Fibroblast of lung (primary cell): Measurements from ENCODE around the gene PHLDB3. TPM values are rescaled to one million over a fixed set of nuclear protein-coding genes. Genes with fewer than 3 reads are reported as not detected.

Experiments
- DNase-seq, 2 donors: peaks; one replicate each; pipeline versions ENCODE4 v3.0.0 to v3.0.0-alpha.2; 2010; ENCODE audit warnings: low read depth in 2 of 2
- H2AFZ ChIP-seq: 2 replicates; pipeline ENCODE4 v1.5.1; 2012; ENCODE audit warnings: low read length, control low read depth, inconsistent platforms
- H3K27ac ChIP-seq: 2 replicates; pipeline ENCODE4 v1.5.1; 2011; ENCODE audit warnings: low read length, control low read depth; ENCODE audit not compliant: insufficient read depth
- H3K27me3 ChIP-seq: 2 replicates; pipeline ENCODE4 v1.5.1; 2011; ENCODE audit warnings: mild to moderate bottlenecking, low read length; ENCODE audit not compliant: control insufficient read depth, insufficient read depth
- H3K36me3 ChIP-seq: 2 replicates; pipeline ENCODE4 v1.5.1; 2011; ENCODE audit warnings: low read length; ENCODE audit not compliant: control insufficient read depth, insufficient read depth
- H3K4me1 ChIP-seq: 2 replicates; pipeline ENCODE4 v1.5.1; 2011; ENCODE audit warnings: low read length; ENCODE audit not compliant: control insufficient read depth, insufficient read depth; ENCODE audit errors: extremely low read depth
- H3K4me2 ChIP-seq: 2 replicates; pipeline ENCODE4 v1.5.1; 2011; ENCODE audit warnings: low read length, control low read depth; ENCODE audit not compliant: insufficient read depth; ENCODE audit errors: extremely low read depth
- H3K4me3 ChIP-seq, 4 experiments: fragments of 200-600 bp in 1 of 4; sonication (generic) in 1 of 4; replicated peaks in 1 of 4; 2 replicates each; pipeline ENCODE4 v1.5.1; 2011 to 2016; ENCODE audit warnings: low read length in 4 of 4, low read depth in 3 of 4, mild to moderate bottlenecking in 3 of 4, control low read depth in 2 of 4, inconsistent platforms in 1 of 4, mixed read lengths in 1 of 4; ENCODE audit not compliant: insufficient read depth in 1 of 4; ENCODE audit errors: control extremely low read depth in 1 of 4
- H3K79me2 ChIP-seq: 2 replicates; pipeline ENCODE4 v1.5.1; 2012; ENCODE audit warnings: mild to moderate bottlenecking, low read length, inconsistent platforms; ENCODE audit not compliant: control insufficient read depth, insufficient read depth
- H3K9ac ChIP-seq: 2 replicates; pipeline ENCODE4 v1.5.1; 2011; ENCODE audit warnings: mild to moderate bottlenecking, low read length, control low read depth; ENCODE audit not compliant: insufficient read depth
- H3K9me3 ChIP-seq: 2 replicates; pipeline ENCODE4 v1.5.1; 2012; ENCODE audit warnings: low read depth, low read length; ENCODE audit not compliant: control insufficient read depth, insufficient read depth
- H4K20me1 ChIP-seq: 2 replicates; pipeline ENCODE4 v1.5.1; 2011; ENCODE audit warnings: low read length; ENCODE audit not compliant: control insufficient read depth, insufficient read depth; ENCODE audit errors: extremely low read depth
- CTCF ChIP-seq, 2 donors: IDR thresholded peaks in 1 of 2; conservative IDR thresholded peaks in 1 of 2; 1 replicate in 1 of 2; 2 replicates in 1 of 2; pipeline ENCODE4 v1.5.1; 2011 to 2012; ENCODE audit warnings: low read length in 2 of 2, control low read depth in 1 of 2, inconsistent platforms in 1 of 2, low read depth in 1 of 2, mild to moderate bottlenecking in 1 of 2
- EZH2 ChIP-seq: IDR thresholded peaks from 2 replicates; pipeline ENCODE4 v1.5.1; 2012; ENCODE audit warnings: low read length, control low read depth, mild to moderate bottlenecking; ENCODE audit errors: missing control alignments
- polyA plus RNA-seq, 2 donors: library from polyadenylated mRNA; depleted of rRNA in 1 of 2; stranded (reverse) in 1 of 2; unstranded in 1 of 2; fragments of >200 nt; gene quantifications; 2 replicates each; pipeline ENCODE4 v1.2.1, GENCODE V29; 2011 to 2012; ENCODE audit warnings: missing spikeins in 1 of 2
- total RNA-seq: library from RNA; depleted of rRNA; stranded (reverse); fragments of >200 nt; gene quantifications from 2 replicates; pipeline ENCODE4 v1.2.1, GENCODE V29; 2014

The PHLDB3 gene
- total and polyA plus RNA-seq, 2 donors (not counting 1 experiment from before 2014, with no cell fraction given) = 1.8 to 35.8 TPM

- Histone ChIP-seq H3K9ac (no peak overlapping the region), H4K20me1 (no peaks in the 10 kb centered on the region), H3K36me3 (peaks cover 4% of the 10 kb centered on the region), H3K27me3 (no peaks in the 10 kb centered on the region), H3K4me1 (peaks cover 3% of the 10 kb centered on the region), H3K27ac (no peak overlapping the region), H3K9me3 (no peaks in the 10 kb centered on the region), H3K4me3 (no peak overlapping the region), H3K79me2 (no peaks in the 10 kb centered on the region), H3K4me2 (no peak overlapping the region), H2AFZ (no peak overlapping the region)
- DNase-seq = no peak
- TF ChIP-seq EZH2 (no peak), CTCF (conservative IDR thresholded peaks at IDR 0.05 in 1 of 2, IDR thresholded peaks at IDR 0.05 in 1 of 2; ENCODE audit: low read depth in 1 of 2, low read length in 2 of 2) (no peak)
Observed at GRCh38 chr19:43481701-43482100, 22.8 kb downstream of the PHLDB3 start.

GRCh38 chr19:43480574-43480973 lies 24.0 kb downstream of the PHLDB3 start:
- H4K20me1 ChIP-seq = no peaks in the 10 kb centered on the region
- H3K4me2 ChIP-seq = no peak overlapping the region
- no peaks in the 10 kb centered on the region for H3K9me3 ChIP-seq
- no peak overlapping the region for H3K9ac ChIP-seq
- H2AFZ ChIP-seq = no peak overlapping the region
- no peak for DNase-seq
- no peaks in the 10 kb centered on the region for H3K27me3 ChIP-seq
- TF ChIP-seq CTCF (conservative IDR thresholded peaks at IDR 0.05 in 1 of 2, IDR thresholded peaks at IDR 0.05 in 1 of 2; ENCODE audit: low read depth in 1 of 2, low read length in 2 of 2) (no peak), EZH2 (no peak)
- no peaks in the 10 kb centered on the region for H3K79me2 ChIP-seq
- no peak overlapping the region for H3K4me3 ChIP-seq
- H3K27ac ChIP-seq = no peak overlapping the region
- H3K36me3 ChIP-seq = peaks cover 4% of the 10 kb centered on the region
- peaks cover 4% of the 10 kb centered on the region for H3K4me1 ChIP-seq

- no peaks in the 10 kb centered on the region for H3K9me3 ChIP-seq
- H3K27ac ChIP-seq = no peak overlapping the region
- H3K4me1 ChIP-seq = peaks cover 7% of the 10 kb centered on the region
- no peak for TF ChIP-seq EZH2
- TF ChIP-seq CTCF (conservative IDR thresholded peaks at IDR 0.05 in 1 of 2, IDR thresholded peaks at IDR 0.05 in 1 of 2; ENCODE audit: low read depth in 1 of 2, low read length in 2 of 2) = no peak
- DNase-seq = no peak
- no peaks in the 10 kb centered on the region for H3K79me2 ChIP-seq
- no peaks in the 10 kb centered on the region for H4K20me1 ChIP-seq
- no peak overlapping the region for H3K4me2 ChIP-seq
- peaks cover 4% of the 10 kb centered on the region for H3K36me3 ChIP-seq
- no peak overlapping the region for H3K4me3 ChIP-seq
- H2AFZ ChIP-seq = no peak overlapping the region
- no peaks in the 10 kb centered on the region for H3K27me3 ChIP-seq
- H3K9ac ChIP-seq = no peak overlapping the region
Observed at GRCh38 chr19:43479961-43480561, 24.5 kb downstream of the PHLDB3 start.
